HEK293 (cell line): ENCODE measurements around the gene ABCG1.

Source experiments
- CTCF ChIA-PET: fragments of 350-600 bp; formaldehyde crosslinking; extraction: SDS; loops from one replicate; lab custom pipeline; 2021; ENCODE audit warnings: antibody characterized with exemption; lab: Yijun Ruan, JAX
- POLR2A ChIA-PET: fragments of 300-600 bp; formaldehyde crosslinking; extraction: SDS; loops from one replicate; lab custom pipeline; 2020; ENCODE audit warnings: antibody characterized with exemption, inconsistent platforms; lab: Yijun Ruan, JAX
- H3K27ac ChIP-seq: fragments of 200-500 bp; sonication (Bioruptor generic); 2 replicates; pipeline ENCODE4 v1.5.1; 2014; ENCODE audit warnings: low read depth, low read length, control low read depth, inconsistent platforms; ENCODE audit errors: extremely low read depth
- H3K36me3 ChIP-seq, 2 experiments: fragments of 200-500 bp in 1 of 2; sonication (Bioruptor generic) in 1 of 2; 1 replicate in 1 of 2; 2 replicates in 1 of 2; pipeline ENCODE4 v1.5.1; 2014 to 2017; ENCODE audit warnings: inconsistent platforms in 2 of 2, low read length in 2 of 2; ENCODE audit not compliant: control insufficient read depth in 2 of 2, insufficient read depth in 1 of 2
- H3K4me1 ChIP-seq: fragments of 200-500 bp; sonication (Bioruptor generic); 2 replicates; pipeline ENCODE4 v1.5.1; 2014; ENCODE audit warnings: mild to moderate bottlenecking, low read length, inconsistent platforms; ENCODE audit not compliant: control insufficient read depth, insufficient read depth
- H3K4me3 ChIP-seq: 2 replicates; pipeline ENCODE4 v1.5.1; 2011; ENCODE audit warnings: low read depth, mild to moderate bottlenecking, control low read depth, low read length, moderate library complexity
- H3K9me3 ChIP-seq: fragments of 200-500 bp; sonication (Bioruptor generic); 2 replicates; pipeline ENCODE4 v1.5.1; 2014; ENCODE audit warnings: low read depth, low read length, inconsistent platforms; ENCODE audit not compliant: control insufficient read depth, insufficient read depth
- BCL6B ChIP-seq: fragments of 450-650 bp; formaldehyde crosslinking; IDR thresholded peaks from 2 replicates; pipeline ENCODE4 v1.5.1; 2017; ENCODE audit warnings: missing biosample characterization, missing genetic modification characterization
- GLIS2 ChIP-seq: fragments of 450-650 bp; formaldehyde crosslinking; IDR thresholded peaks from 2 replicates; pipeline ENCODE4 v1.5.1; 2016; ENCODE audit warnings: missing biosample characterization, missing genetic modification characterization
- KLF1 ChIP-seq: fragments of 450-650 bp; formaldehyde crosslinking; IDR thresholded peaks from 2 replicates; pipeline ENCODE4 v1.5.1; 2016; ENCODE audit warnings: missing biosample characterization, missing genetic modification characterization
- KLF16 ChIP-seq: fragments of 450-650 bp; formaldehyde crosslinking; IDR thresholded peaks from 2 replicates; pipeline ENCODE4 v1.5.1; 2017; ENCODE audit warnings: missing biosample characterization, missing genetic modification characterization
- KLF8 ChIP-seq: fragments of 450-650 bp; formaldehyde crosslinking; IDR thresholded peaks from 2 replicates; pipeline ENCODE4 v1.5.1; 2016; ENCODE audit warnings: missing biosample characterization, missing genetic modification characterization
- OVOL3 ChIP-seq: fragments of 450-650 bp; formaldehyde crosslinking; IDR thresholded peaks from 2 replicates; pipeline ENCODE4 v1.5.1; 2016; ENCODE audit warnings: missing biosample characterization, missing genetic modification characterization
- REST ChIP-seq: fragments of 450-650 bp; formaldehyde crosslinking; IDR thresholded peaks from 2 replicates; pipeline ENCODE4 v1.5.1; 2016; ENCODE audit warnings: missing biosample characterization, missing genetic modification characterization
- WT1 ChIP-seq: fragments of 450-650 bp; formaldehyde crosslinking; IDR thresholded peaks from 2 replicates; pipeline ENCODE4 v1.5.1; 2016; ENCODE audit warnings: missing biosample characterization, missing genetic modification characterization
- ZBTB17 ChIP-seq: fragments of 450-650 bp; formaldehyde crosslinking; IDR thresholded peaks from 2 replicates; pipeline ENCODE4 v1.5.1; 2016; ENCODE audit warnings: missing biosample characterization, missing genetic modification characterization
- ZBTB20 ChIP-seq: fragments of 450-650 bp; formaldehyde crosslinking; IDR thresholded peaks from 2 replicates; pipeline ENCODE4 v1.5.1; 2016; ENCODE audit warnings: missing biosample characterization, missing genetic modification characterization
- ZFP69B ChIP-seq: fragments of 450-650 bp; formaldehyde crosslinking; IDR thresholded peaks from 2 replicates; pipeline ENCODE4 v1.5.1; 2016; ENCODE audit warnings: missing biosample characterization, missing genetic modification characterization
- ZNF16 ChIP-seq: fragments of 450-650 bp; formaldehyde crosslinking; IDR thresholded peaks from 2 replicates; pipeline ENCODE4 v1.5.1; 2016; ENCODE audit warnings: low read depth, missing biosample characterization, missing genetic modification characterization
- ZNF169 ChIP-seq: fragments of 450-650 bp; formaldehyde crosslinking; IDR thresholded peaks from 2 replicates; pipeline ENCODE4 v1.5.1; 2016; ENCODE audit warnings: missing biosample characterization, missing genetic modification characterization
- ZNF174 ChIP-seq: fragments of 450-650 bp; formaldehyde crosslinking; IDR thresholded peaks from 2 replicates; pipeline ENCODE4 v1.5.0; 2017; ENCODE audit warnings: missing biosample characterization, mild to moderate bottlenecking, missing genetic modification characterization
- ZNF223 ChIP-seq: fragments of 450-650 bp; formaldehyde crosslinking; IDR thresholded peaks from 2 replicates; pipeline ENCODE4 v1.5.1; 2016; ENCODE audit warnings: missing biosample characterization, missing genetic modification characterization
- ZNF366 ChIP-seq: fragments of 450-650 bp; formaldehyde crosslinking; conservative IDR thresholded peaks from 2 replicates; pipeline ENCODE4 v1.5.1; 2016; ENCODE audit warnings: missing biosample characterization, missing genetic modification characterization
- ZNF501 ChIP-seq: fragments of 450-650 bp; formaldehyde crosslinking; IDR thresholded peaks from 2 replicates; pipeline ENCODE4 v1.5.1; 2016; ENCODE audit warnings: missing biosample characterization, missing genetic modification characterization
- ZNF624 ChIP-seq: fragments of 450-650 bp; formaldehyde crosslinking; IDR thresholded peaks from 2 replicates; pipeline ENCODE4 v1.5.1; 2017; ENCODE audit warnings: missing biosample characterization, missing genetic modification characterization
- ZNF660 ChIP-seq: fragments of 450-650 bp; IDR thresholded peaks from 2 replicates; pipeline ENCODE4 v1.5.1; 2018; ENCODE audit warnings: missing biosample characterization, mild to moderate bottlenecking, missing genetic modification characterization
- ZXDB ChIP-seq: fragments of 450-650 bp; formaldehyde crosslinking; IDR thresholded peaks from 2 replicates; pipeline ENCODE4 v1.5.1; 2016; ENCODE audit warnings: missing biosample characterization, missing genetic modification characterization
- TF ChIP-seq, protein P1 (sequence below): fragments of 450-650 bp; formaldehyde crosslinking; IDR thresholded peaks from 2 replicates; pipeline ENCODE4 v1.5.1; 2016; ENCODE audit warnings: missing biosample characterization, missing genetic modification characterization
- TF ChIP-seq, protein P2 (sequence below): fragments of 450-650 bp; formaldehyde crosslinking; optimal IDR thresholded peaks from 2 replicates; pipeline ENCODE3; 2016; ENCODE audit warnings: missing biosample characterization, mild to moderate bottlenecking, missing genetic modification characterization
- TF ChIP-seq, protein P3 (sequence below): fragments of 450-650 bp; formaldehyde crosslinking; IDR thresholded peaks from 2 replicates; pipeline ENCODE4 v1.5.1; 2016; ENCODE audit warnings: missing biosample characterization, missing genetic modification characterization
- TF ChIP-seq, protein P4 (sequence below): IDR thresholded peaks from 2 replicates; pipeline ENCODE4 v1.6.1; 2011; ENCODE audit warnings: mild to moderate bottlenecking, low read depth, low read length, borderline replicate concordance

The ABCG1 gene

GRCh38 chr21:42264245-42265195 lies 45.6 kb downstream of the ABCG1 start:
- Histone ChIP-seq H3K9me3 (no peaks in the 10 kb centered on the region), H3K27ac (no peak overlapping the region), H3K4me3 (no peak overlapping the region), H3K36me3 (no peaks in the 10 kb centered on the region), H3K4me1 (no peaks in the 10 kb centered on the region)
- ChIA-PET CTCF (interaction anchor here (1.6 kb wide), 1 partner anchor 119 kb away, joined by 6 read pairs; no protein-coding TSS in a partner anchor), POLR2A (no interaction called here)
- TF ChIP-seq ZBTB17 (tag by site-specific recombination) = peak; percentile 57; the same call in 1 of the 2 replicates
- TF ChIP-seq ZNF366 (tag by site-specific recombination) = peak; percentile 97
- TF ChIP-seq REST (tag by site-specific recombination) = peak; percentile 96
- TF ChIP-seq ZNF660 (tag by site-specific recombination) = no peak

- Histone ChIP-seq H3K4me3 (no peak overlapping the region), H3K9me3 (no peaks in the 10 kb centered on the region), H3K4me1 (no peaks in the 10 kb centered on the region), H3K36me3 (no peaks in the 10 kb centered on the region), H3K27ac (no peak overlapping the region)
- ChIA-PET CTCF (interaction anchor here (0.6 to 1.6 kb wide), 4 partner anchors 19 to 120 kb away, joined by 3 to 6 read pairs (median 4); no protein-coding TSS in a partner anchor), POLR2A (no interaction called here)
- TF ChIP-seq ZNF624 = no peak
- TF ChIP-seq GLIS2 = 0 out of 2 replicates have a peak, but pooled peaks have one; percentile 17
- no peak for TF ChIP-seq KLF16 (tag by site-specific recombination)
- TF ChIP-seq ZXDB (tag by site-specific recombination) = no peak
- peak; percentile 56 for TF ChIP-seq KLF1 (tag by site-specific recombination)
- TF ChIP-seq, protein P1, sequence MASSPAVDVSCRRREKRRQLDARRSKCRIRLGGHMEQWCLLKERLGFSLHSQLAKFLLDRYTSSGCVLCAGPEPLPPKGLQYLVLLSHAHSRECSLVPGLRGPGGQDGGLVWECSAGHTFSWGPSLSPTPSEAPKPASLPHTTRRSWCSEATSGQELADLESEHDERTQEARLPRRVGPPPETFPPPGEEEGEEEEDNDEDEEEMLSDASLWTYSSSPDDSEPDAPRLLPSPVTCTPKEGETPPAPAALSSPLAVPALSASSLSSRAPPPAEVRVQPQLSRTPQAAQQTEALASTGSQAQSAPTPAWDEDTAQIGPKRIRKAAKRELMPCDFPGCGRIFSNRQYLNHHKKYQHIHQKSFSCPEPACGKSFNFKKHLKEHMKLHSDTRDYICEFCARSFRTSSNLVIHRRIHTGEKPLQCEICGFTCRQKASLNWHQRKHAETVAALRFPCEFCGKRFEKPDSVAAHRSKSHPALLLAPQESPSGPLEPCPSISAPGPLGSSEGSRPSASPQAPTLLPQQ (tag by site-specific recombination) = peak; percentile 96
- TF ChIP-seq, protein P2, sequence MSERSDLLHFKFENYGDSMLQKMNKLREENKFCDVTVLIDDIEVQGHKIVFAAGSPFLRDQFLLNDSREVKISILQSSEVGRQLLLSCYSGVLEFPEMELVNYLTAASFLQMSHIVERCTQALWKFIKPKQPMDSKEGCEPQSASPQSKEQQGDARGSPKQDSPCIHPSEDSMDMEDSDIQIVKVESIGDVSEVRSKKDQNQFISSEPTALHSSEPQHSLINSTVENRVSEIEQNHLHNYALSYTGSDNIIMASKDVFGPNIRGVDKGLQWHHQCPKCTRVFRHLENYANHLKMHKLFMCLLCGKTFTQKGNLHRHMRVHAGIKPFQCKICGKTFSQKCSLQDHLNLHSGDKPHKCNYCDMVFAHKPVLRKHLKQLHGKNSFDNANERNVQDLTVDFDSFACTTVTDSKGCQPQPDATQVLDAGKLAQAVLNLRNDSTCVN (tag by site-specific recombination) = no peak
- no peak for TF ChIP-seq WT1
- no peak for TF ChIP-seq ZBTB20 (tag by site-specific recombination)
- no peak for TF ChIP-seq ZNF223 (tag by site-specific recombination)
- peak; percentile 76 for TF ChIP-seq ZFP69B
- no peak for TF ChIP-seq OVOL3 (tag by site-specific recombination)
- TF ChIP-seq ZNF16 = no peak
- TF ChIP-seq, protein P3, sequence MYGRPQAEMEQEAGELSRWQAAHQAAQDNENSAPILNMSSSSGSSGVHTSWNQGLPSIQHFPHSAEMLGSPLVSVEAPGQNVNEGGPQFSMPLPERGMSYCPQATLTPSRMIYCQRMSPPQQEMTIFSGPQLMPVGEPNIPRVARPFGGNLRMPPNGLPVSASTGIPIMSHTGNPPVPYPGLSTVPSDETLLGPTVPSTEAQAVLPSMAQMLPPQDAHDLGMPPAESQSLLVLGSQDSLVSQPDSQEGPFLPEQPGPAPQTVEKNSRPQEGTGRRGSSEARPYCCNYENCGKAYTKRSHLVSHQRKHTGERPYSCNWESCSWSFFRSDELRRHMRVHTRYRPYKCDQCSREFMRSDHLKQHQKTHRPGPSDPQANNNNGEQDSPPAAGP = 0 out of 2 replicates have a peak, but pooled peaks have one; percentile 19
- no peak for TF ChIP-seq ZNF174 (tag by site-specific recombination)
- TF ChIP-seq BCL6B (tag by site-specific recombination) = no peak
- TF ChIP-seq, protein P4, sequence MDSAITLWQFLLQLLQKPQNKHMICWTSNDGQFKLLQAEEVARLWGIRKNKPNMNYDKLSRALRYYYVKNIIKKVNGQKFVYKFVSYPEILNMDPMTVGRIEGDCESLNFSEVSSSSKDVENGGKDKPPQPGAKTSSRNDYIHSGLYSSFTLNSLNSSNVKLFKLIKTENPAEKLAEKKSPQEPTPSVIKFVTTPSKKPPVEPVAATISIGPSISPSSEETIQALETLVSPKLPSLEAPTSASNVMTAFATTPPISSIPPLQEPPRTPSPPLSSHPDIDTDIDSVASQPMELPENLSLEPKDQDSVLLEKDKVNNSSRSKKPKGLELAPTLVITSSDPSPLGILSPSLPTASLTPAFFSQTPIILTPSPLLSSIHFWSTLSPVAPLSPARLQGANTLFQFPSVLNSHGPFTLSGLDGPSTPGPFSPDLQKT = no peak
- no peak for TF ChIP-seq ZNF501
- TF ChIP-seq ZNF169 (tag by site-specific recombination) = no peak
- TF ChIP-seq KLF8 (tag by site-specific recombination) = no peak
Measured at GRCh38 chr21:42265231-42265812, 46.4 kb downstream of the ABCG1 start.
